Midbrain (tissue), 1 donor: Measurements from ENCODE around the gene ZG16B.

Source experiments
- DNase-seq: peaks from one replicate; lab custom pipeline; 2025; lab: John Stamatoyannopoulos, UW

ZG16B gene

GRCh38 chr16:2829501-2830354 is at the start of gene ZG16B:
TSS of gene ZG16B (plus strand) at chr16:2830303. CDS start at chr16:2830442, 139 bp downstream.
- DNase-seq: no peak

GRCh38 chr16:2782583-2783351 is 47.3 kb upstream of the ZG16B start:
- DNase-seq: no peak

- no peak for DNase-seq
Measured at GRCh38 chr16:2783581-2784357, 46.3 kb upstream of the ZG16B start.

- DNase-seq: no peak
Measured at GRCh38 chr16:2784358-2785100, 45.6 kb upstream of the ZG16B start.

GRCh38 chr16:2785101-2785991 is 44.8 kb upstream of the ZG16B start:
- DNase-seq: no peak

GRCh38 chr16:2786061-2786825 is 43.9 kb upstream of the ZG16B start:
- no peak for DNase-seq

GRCh38 chr16:2786826-2787151 is 43.3 kb upstream of the ZG16B start:
- no peak for DNase-seq

GRCh38 chr16:2787406-2787805 is 42.7 kb upstream of the ZG16B start, which contains the start of gene PRSS33:
TSS of gene PRSS33 (minus strand) at chr16:2787560. CDS start at chr16:2786547, 1,013 bp downstream.
- no peak for DNase-seq

- DNase-seq: no peak
Measured at GRCh38 chr16:2787961-2788360, 42.1 kb upstream of the ZG16B start.

GRCh38 chr16:2790631-2791030 is 39.5 kb upstream of the ZG16B start:
- DNase-seq: no peak

GRCh38 chr16:2791174-2791573 is 38.9 kb upstream of the ZG16B start:
- no peak for DNase-seq

GRCh38 chr16:2792940-2793339 is 37.2 kb upstream of the ZG16B start:
- DNase-seq: no peak

- DNase-seq: no peak
Measured at GRCh38 chr16:2795395-2796143, 34.5 kb upstream of the ZG16B start.

- no peak for DNase-seq
Measured at GRCh38 chr16:2798723-2799204, 31.3 kb upstream of the ZG16B start.

- DNase-seq: no peak
Measured at GRCh38 chr16:2799205-2799858, 30.8 kb upstream of the ZG16B start.

GRCh38 chr16:2799859-2800226 is 30.3 kb upstream of the ZG16B start:
- no peak for DNase-seq

- DNase-seq: no peak
Measured at GRCh38 chr16:2803545-2804195, 26.4 kb upstream of the ZG16B start.

GRCh38 chr16:2804728-2805127 is 25.4 kb upstream of the ZG16B start:
- DNase-seq: no peak
